KMS-11 (cell line): Measurements from ENCODE around the gene PLEKHG3.

Experiments
- H2AFZ ChIP-seq: fragments of 200-600 bp; sonication (generic); 2 replicates; pipeline ENCODE4 v1.6.1; 2016; ENCODE audit warnings: antibody characterized with exemption, mixed run types, low read depth
- H3K27ac ChIP-seq: fragments of 200-600 bp; sonication (generic); 2 replicates; pipeline ENCODE4 v1.6.1; 2016; ENCODE audit warnings: mild to moderate bottlenecking, mixed run types
- H3K27me3 ChIP-seq: fragments of 200-600 bp; sonication (generic); 2 replicates; pipeline ENCODE4 v1.6.1; 2017; ENCODE audit warnings: mild to moderate bottlenecking, low read depth, mixed run types, moderate library complexity; ENCODE audit not compliant: insufficient read depth
- H3K36me3 ChIP-seq: fragments of 200-600 bp; sonication (generic); 2 replicates; pipeline ENCODE4 v1.6.1; 2017; ENCODE audit warnings: mild to moderate bottlenecking, mixed run types; ENCODE audit not compliant: insufficient read depth
- H3K4me1 ChIP-seq: fragments of 200-600 bp; sonication (generic); 2 replicates; pipeline ENCODE4 v1.6.1; 2016; ENCODE audit warnings: mild to moderate bottlenecking, low read depth, mixed run types; ENCODE audit not compliant: poor library complexity, severe bottlenecking
- H3K4me2 ChIP-seq: fragments of 200-600 bp; sonication (generic); 2 replicates; pipeline ENCODE4 v1.7.0; 2016; ENCODE audit warnings: mild to moderate bottlenecking, mixed run types
- H3K4me3 ChIP-seq: fragments of 200-600 bp; sonication (generic); IDR thresholded peaks from 2 replicates; pipeline ENCODE4 v1.6.1; 2017; ENCODE audit warnings: low read depth, low read length, mixed read lengths; ENCODE audit not compliant: insufficient read depth
- H3K79me2 ChIP-seq: fragments of 200-600 bp; sonication (generic); 2 replicates; pipeline ENCODE4 v1.6.1; 2016; ENCODE audit warnings: low read depth, mixed run types; ENCODE audit not compliant: insufficient read depth
- H3K9ac ChIP-seq: fragments of 200-600 bp; sonication (generic); 2 replicates; pipeline ENCODE4 v1.6.1; 2016; ENCODE audit warnings: mild to moderate bottlenecking, mixed run types
- H4K20me1 ChIP-seq: fragments of 200-600 bp; sonication (generic); 2 replicates; pipeline ENCODE4 v1.6.1; 2016; ENCODE audit warnings: mild to moderate bottlenecking, mixed run types; ENCODE audit not compliant: insufficient read depth
- CTCF ChIP-seq: fragments of 200-600 bp; sonication (generic); conservative IDR thresholded peaks from 2 replicates; pipeline ENCODE4 v1.6.1; 2017; ENCODE audit warnings: low read depth, mild to moderate bottlenecking, antibody characterized with exemption, low read length, moderate library complexity, mixed read lengths

PLEKHG3 gene

DNA sequence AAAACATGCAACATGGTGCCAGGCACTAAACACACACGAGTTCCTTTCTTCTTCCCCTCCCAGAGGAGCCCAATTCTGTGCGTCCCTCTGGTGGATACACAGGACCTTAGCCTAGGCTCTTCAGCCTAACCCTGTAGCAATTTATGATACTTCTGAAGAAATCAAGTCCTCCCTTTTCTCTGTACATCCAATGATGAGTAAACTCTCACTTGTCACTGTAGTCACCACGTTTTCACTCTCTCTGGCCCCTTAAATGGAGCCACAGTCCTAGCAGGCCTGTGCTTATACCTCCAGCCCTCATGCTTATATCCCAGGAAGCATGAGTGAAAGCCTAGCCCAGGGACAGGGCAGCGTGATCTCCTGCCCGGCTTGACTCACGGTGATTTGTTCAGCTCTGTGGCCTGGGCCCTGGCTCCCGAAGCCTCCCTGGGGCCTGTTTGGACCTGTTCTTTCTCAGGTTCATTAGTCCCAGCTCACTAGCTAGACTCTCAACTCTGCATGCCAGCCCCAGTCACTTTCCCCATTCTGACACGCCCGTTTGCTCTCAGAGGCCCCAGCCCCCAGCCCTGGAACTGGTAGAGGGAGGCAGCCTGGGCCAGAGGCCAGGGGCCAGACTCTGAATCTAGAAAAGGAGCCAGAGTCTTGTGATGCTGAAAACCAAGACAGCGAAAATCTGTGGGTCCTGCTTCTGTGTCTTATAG, 24.1 kb upstream of the PLEKHG3 start:
- Histone ChIP-seq H3K4me1 (no peaks in the 10 kb centered on the region), H3K36me3 (no peaks in the 10 kb centered on the region), H3K9ac (no peak overlapping the region), H3K4me3 (no peak overlapping the region), H4K20me1 (no peaks in the 10 kb centered on the region), H3K79me2 (no peaks in the 10 kb centered on the region), H2AFZ (no peak overlapping the region), H3K4me2 (no peak overlapping the region), H3K27me3 (no peaks in the 10 kb centered on the region), H3K27ac (no peak overlapping the region)
- TF ChIP-seq CTCF, result no peak

- H3K9ac ChIP-seq, result no peak overlapping the region
- TF ChIP-seq CTCF, result no peak
- H2AFZ ChIP-seq, result no peak overlapping the region
- no peaks in the 10 kb centered on the region for H3K4me1 ChIP-seq
- H3K27me3 ChIP-seq, result no peaks in the 10 kb centered on the region
- no peak overlapping the region for H3K4me2 ChIP-seq
- H3K79me2 ChIP-seq, result no peaks in the 10 kb centered on the region
- H3K36me3 ChIP-seq, result no peaks in the 10 kb centered on the region
- H4K20me1 ChIP-seq, result no peaks in the 10 kb centered on the region
- no peak overlapping the region for H3K4me3 ChIP-seq
- no peak overlapping the region for H3K27ac ChIP-seq
Measured at GRCh38 chr14:64680714-64681065, 23.5 kb upstream of the PLEKHG3 start.

DNA sequence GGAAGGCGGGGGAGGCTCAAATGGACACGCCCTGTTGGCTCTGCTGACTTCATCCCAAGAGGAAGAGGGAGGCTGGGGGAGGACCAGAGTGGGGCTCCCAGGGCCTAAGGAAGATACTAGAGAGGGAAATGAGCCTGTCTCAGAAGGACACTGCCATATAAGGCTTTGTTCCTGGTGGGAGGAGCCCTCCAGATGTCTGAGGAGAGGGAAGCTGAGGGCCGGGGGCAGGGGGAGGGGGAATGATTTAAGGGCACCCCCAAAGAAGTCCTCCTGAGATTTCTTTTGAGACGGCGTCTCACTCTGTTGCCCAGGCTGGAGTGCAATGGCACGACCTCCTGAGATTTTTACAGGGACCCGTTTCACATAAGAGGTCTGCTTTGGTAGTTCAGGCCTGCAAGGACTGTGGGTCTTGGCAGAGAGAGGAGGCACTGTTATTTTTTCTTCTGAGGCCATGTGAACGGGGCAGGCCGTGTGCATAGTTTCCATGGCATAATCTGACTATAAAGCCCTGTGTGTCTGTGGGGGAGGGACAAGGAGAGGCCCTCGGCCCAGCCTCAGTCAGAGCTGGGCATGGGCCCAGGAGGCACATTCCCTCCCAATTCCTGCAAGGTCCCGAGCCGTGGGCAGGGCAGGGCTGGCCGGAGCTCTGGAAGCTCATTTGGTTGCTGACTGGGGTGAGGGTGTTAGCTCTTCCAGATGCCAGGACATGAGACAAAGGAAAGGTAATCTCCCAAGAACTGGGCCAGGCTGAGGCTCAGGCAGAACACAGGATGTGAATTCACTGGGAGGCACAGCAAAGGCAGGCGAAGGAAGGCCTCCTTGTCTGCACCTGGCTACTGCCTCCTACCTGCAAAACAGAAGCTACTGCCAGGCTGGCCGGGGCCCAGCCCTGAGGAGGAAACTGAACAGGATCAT, 22.2 kb upstream of the PLEKHG3 start:
- Histone ChIP-seq H3K27me3 (no peaks in the 10 kb centered on the region), H2AFZ (no peak overlapping the region), H3K4me2 (no peak overlapping the region), H3K9ac (no peak overlapping the region), H3K27ac (no peak overlapping the region), H3K36me3 (no peaks in the 10 kb centered on the region), H3K4me3 (no peak overlapping the region), H3K4me1 (no peaks in the 10 kb centered on the region), H4K20me1 (no peaks in the 10 kb centered on the region), H3K79me2 (no peaks in the 10 kb centered on the region)
- no peak for TF ChIP-seq CTCF

- H3K27me3 ChIP-seq, result no peaks in the 10 kb centered on the region
- H3K27ac ChIP-seq, result no peak overlapping the region
- H2AFZ ChIP-seq, result no peak overlapping the region
- H3K4me1 ChIP-seq, result no peaks in the 10 kb centered on the region
- H3K9ac ChIP-seq, result no peak overlapping the region
- no peak overlapping the region for H3K4me3 ChIP-seq
- H4K20me1 ChIP-seq, result no peaks in the 10 kb centered on the region
- TF ChIP-seq CTCF, result no peak
- no peak overlapping the region for H3K4me2 ChIP-seq
- H3K36me3 ChIP-seq, result no peaks in the 10 kb centered on the region
- no peaks in the 10 kb centered on the region for H3K79me2 ChIP-seq
Measured at GRCh38 chr14:64682843-64683242, 21.4 kb upstream of the PLEKHG3 start.
